GM23338 (cell line): ENCODE data around the gene POP7. TPM values are rescaled to one million over a fixed set of nuclear protein-coding genes. Genes with fewer than 3 reads are reported as not detected.

ENCODE experiments used
- ATAC-seq: fragments of 200-7000 bp; cut with Tn5 transposase; 3 replicates; pipeline ENCODE4 v1.9.1; 2020
- DNase-seq: peaks from one replicate; pipeline ENCODE4 v3.0.0-alpha.2; 2015; ENCODE audit warnings: low spot score
- H2AFZ ChIP-seq: fragments of 200-600 bp; sonication (generic); 2 replicates; pipeline ENCODE4 v1.8.0; 2016; ENCODE audit warnings: antibody characterized with exemption, mild to moderate bottlenecking, moderate library complexity
- H3F3A ChIP-seq: fragments of 200-600 bp; sonication (generic); replicated peaks from 2 replicates; pipeline ENCODE4 v1.8.0; 2017; ENCODE audit warnings: antibody characterized with exemption, mixed run types, low read depth
- H3K27ac ChIP-seq: fragments of 200-600 bp; sonication (generic); 2 replicates; pipeline ENCODE4 v1.6.1; 2016; ENCODE audit warnings: low read depth
- H3K27me3 ChIP-seq: fragments of 200-600 bp; sonication (generic); 2 replicates; pipeline ENCODE4 v1.8.0; 2016; ENCODE audit warnings: mild to moderate bottlenecking, mixed run types, moderate library complexity; ENCODE audit not compliant: insufficient read depth
- H3K36me3 ChIP-seq: fragments of 200-600 bp; sonication (generic); 2 replicates; pipeline ENCODE4 v1.8.0; 2016; ENCODE audit warnings: mild to moderate bottlenecking; ENCODE audit not compliant: insufficient read depth
- H3K4me1 ChIP-seq: fragments of 200-600 bp; sonication (generic); 2 replicates; pipeline ENCODE4 v1.8.0; 2016; ENCODE audit warnings: mild to moderate bottlenecking, moderate library complexity; ENCODE audit not compliant: insufficient read depth
- H3K4me2 ChIP-seq: fragments of 200-600 bp; sonication (generic); 2 replicates; pipeline ENCODE4 v1.7.1; 2017; ENCODE audit warnings: mixed run types
- H3K4me3 ChIP-seq: fragments of 200-600 bp; sonication (generic); 2 replicates; pipeline ENCODE4 v1.6.1; 2016; ENCODE audit warnings: mixed run types
- H3K79me2 ChIP-seq: fragments of 200-600 bp; sonication (generic); replicated peaks from 2 replicates; pipeline ENCODE4 v1.8.0; 2017; ENCODE audit warnings: mild to moderate bottlenecking; ENCODE audit not compliant: insufficient read depth
- H3K9me2 ChIP-seq: fragments of 200-600 bp; sonication (generic); 2 replicates; pipeline ENCODE4 v1.8.0; 2017; ENCODE audit not compliant: insufficient read depth
- H4K20me1 ChIP-seq: fragments of 200-600 bp; sonication (generic); replicated peaks from 2 replicates; pipeline ENCODE4 v1.8.0; 2017; ENCODE audit warnings: mild to moderate bottlenecking; ENCODE audit not compliant: insufficient read depth
- H3K27ac Mint-ChIP-seq: 2 replicates; pipeline ENCODE4 v1.8.0; 2020; ENCODE audit warnings: inconsistent platforms, mild to moderate bottlenecking, moderate library complexity, mixed read lengths
- H3K27me3 Mint-ChIP-seq: 3 replicates; pipeline ENCODE4 v1.8.0; 2022; ENCODE audit warnings: low read depth, mild to moderate bottlenecking, moderate library complexity, mixed read lengths, inconsistent platforms; ENCODE audit not compliant: insufficient read depth, poor library complexity
- H3K36me3 Mint-ChIP-seq: 3 replicates; pipeline ENCODE4 v1.8.0; 2021; ENCODE audit warnings: low read depth, mild to moderate bottlenecking, inconsistent platforms, moderate library complexity, mixed read lengths
- H3K4me1 Mint-ChIP-seq: 3 replicates; pipeline ENCODE4 v1.8.0; 2020; ENCODE audit warnings: mild to moderate bottlenecking, inconsistent platforms, mixed read lengths
- H3K4me3 Mint-ChIP-seq: 3 replicates; pipeline ENCODE4 v1.8.0; 2021; ENCODE audit warnings: moderate library complexity, mild to moderate bottlenecking, inconsistent platforms, mixed read lengths
- H3K9me3 Mint-ChIP-seq: 3 replicates; pipeline ENCODE4 v1.8.0; 2020; ENCODE audit warnings: moderate library complexity, mild to moderate bottlenecking, inconsistent platforms, mixed read lengths
- EZH2 ChIP-seq: fragments of 200-600 bp; sonication (generic); IDR thresholded peaks from one replicate; pipeline ENCODE4 v1.8.0; 2017; ENCODE audit warnings: antibody characterized with exemption, mild to moderate bottlenecking, low read depth; ENCODE audit not compliant: unreplicated experiment
- NANOG ChIP-seq: IDR thresholded peaks from 2 replicates; pipeline ENCODE4 v1.6.1; 2016; ENCODE audit warnings: antibody characterized with exemption, borderline replicate concordance
- POLR2AphosphoS5 ChIP-seq: IDR thresholded peaks from 2 replicates; pipeline ENCODE4 v1.6.1; 2016; ENCODE audit warnings: antibody characterized with exemption, low read depth
- ZNF331 ChIP-seq: fragments of 250-450 bp; sonication (Bioruptor Pico); IDR thresholded peaks from 2 replicates; pipeline ENCODE4 v1.5.0; 2020; ENCODE audit warnings: low read depth, mild to moderate bottlenecking, moderate library complexity
- ZNF462 ChIP-seq: fragments of 250-450 bp; sonication (Bioruptor Pico); IDR thresholded peaks from 2 replicates; pipeline ENCODE4 v1.5.0; 2020; ENCODE audit warnings: mild to moderate bottlenecking, moderate library complexity
- polyA plus RNA-seq: library from polyadenylated mRNA; unstranded; fragments of >200 nt; fragmentation: Nextera tagmentation; extraction: Ambion mirVana; gene quantifications from 2 replicates; pipeline ENCODE4 v1.2.1, GENCODE V29; 2016
- total RNA-seq: library from RNA; depleted of rRNA; stranded (reverse); fragments of >200 nt; shearing (Covaris generic); gene quantifications from 2 replicates; pipeline ENCODE4 v1.2.3, GENCODE V29; 2014
- TF ChIP-seq, protein P1 (sequence below), 2 experiments: fragments of 200-600 bp in 1 of 2; sonication (generic) in 1 of 2; conservative IDR thresholded peaks; 2 replicates each; pipeline versions ENCODE4 v1.5.1 to v1.6.1; 2016 to 2017; ENCODE audit warnings: antibody characterized with exemption in 2 of 2, low read depth in 2 of 2, mild to moderate bottlenecking in 2 of 2, moderate library complexity in 1 of 2

POP7 gene
- total and polyA plus RNA-seq, 2 experiments from 2014 or later = 110 to 216 TPM

DNA sequence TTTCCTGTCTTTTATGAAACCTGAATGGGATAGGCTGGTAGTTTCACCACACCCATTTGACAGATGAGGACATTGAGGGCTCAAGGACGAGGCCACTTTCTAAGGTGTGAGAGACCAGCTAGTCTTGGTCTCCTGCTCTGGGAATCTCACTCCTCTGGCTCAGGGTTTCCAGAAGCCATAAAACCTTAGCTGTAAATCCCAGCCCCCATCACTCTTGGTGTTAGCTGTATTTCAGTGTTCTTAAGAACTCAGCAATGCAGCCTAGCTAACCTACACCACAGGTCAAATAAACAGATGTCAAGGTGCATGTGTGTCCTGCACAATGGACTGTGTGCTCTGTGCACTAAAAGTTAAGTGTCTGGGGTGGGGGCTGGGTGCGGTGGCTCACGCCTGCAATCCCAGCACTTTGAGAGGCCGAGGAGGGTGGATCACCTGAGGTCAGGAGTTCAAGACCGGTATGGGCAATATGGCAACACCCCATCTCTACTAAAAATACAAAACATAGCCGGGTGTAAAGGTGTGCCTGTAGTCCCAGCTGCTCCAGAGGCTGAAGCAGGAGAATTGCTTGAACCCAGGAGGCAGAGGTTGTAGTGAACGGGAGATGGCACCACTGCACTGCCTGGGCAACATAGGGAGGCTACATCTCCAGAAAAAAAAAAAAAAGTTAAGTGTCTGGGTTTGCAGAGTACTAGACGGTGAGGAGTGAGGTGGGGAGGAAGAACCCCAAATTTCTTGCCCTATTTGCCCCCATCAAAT, 13.8 kb downstream of the POP7 start:
- H3K9me3 Mint-ChIP-seq = peaks cover 2% of the 10 kb centered on the region; the same call in 2 of the 3 replicates
- peaks cover 5% of the 10 kb centered on the region for H3K4me1 Mint-ChIP-seq
- Histone ChIP-seq H3K4me3 (peak overlapping the region; percentile 74), H3K4me2 (peak overlapping the region; percentile 88), H3K27me3 (peaks cover 38% of the 10 kb centered on the region), H3K4me1 (peaks cover 9% of the 10 kb centered on the region; the same call in 1 of the 2 replicates), H2AFZ (peak overlapping the region; percentile 93; the same call in 1 of the 2 replicates), H3F3A (peaks cover 6% of the 10 kb centered on the region; the same call in 1 of the 2 replicates), H3K27ac (no peak overlapping the region), H3K79me2 (no peaks in the 10 kb centered on the region), H3K36me3 (no peaks in the 10 kb centered on the region), H3K9me2 (no peaks in the 10 kb centered on the region), H4K20me1 (no peaks in the 10 kb centered on the region)
- TF ChIP-seq ZNF462 (CRISPR knock-in tag) (no peak), ZNF331 (CRISPR knock-in tag) (no peak), POLR2AphosphoS5 (no peak), NANOG (no peak), EZH2 (peak; percentile 38)
- TF ChIP-seq, protein P1, sequence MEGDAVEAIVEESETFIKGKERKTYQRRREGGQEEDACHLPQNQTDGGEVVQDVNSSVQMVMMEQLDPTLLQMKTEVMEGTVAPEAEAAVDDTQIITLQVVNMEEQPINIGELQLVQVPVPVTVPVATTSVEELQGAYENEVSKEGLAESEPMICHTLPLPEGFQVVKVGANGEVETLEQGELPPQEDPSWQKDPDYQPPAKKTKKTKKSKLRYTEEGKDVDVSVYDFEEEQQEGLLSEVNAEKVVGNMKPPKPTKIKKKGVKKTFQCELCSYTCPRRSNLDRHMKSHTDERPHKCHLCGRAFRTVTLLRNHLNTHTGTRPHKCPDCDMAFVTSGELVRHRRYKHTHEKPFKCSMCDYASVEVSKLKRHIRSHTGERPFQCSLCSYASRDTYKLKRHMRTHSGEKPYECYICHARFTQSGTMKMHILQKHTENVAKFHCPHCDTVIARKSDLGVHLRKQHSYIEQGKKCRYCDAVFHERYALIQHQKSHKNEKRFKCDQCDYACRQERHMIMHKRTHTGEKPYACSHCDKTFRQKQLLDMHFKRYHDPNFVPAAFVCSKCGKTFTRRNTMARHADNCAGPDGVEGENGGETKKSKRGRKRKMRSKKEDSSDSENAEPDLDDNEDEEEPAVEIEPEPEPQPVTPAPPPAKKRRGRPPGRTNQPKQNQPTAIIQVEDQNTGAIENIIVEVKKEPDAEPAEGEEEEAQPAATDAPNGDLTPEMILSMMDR (conservative IDR thresholded peaks at IDR 0.05; ENCODE audit: low read depth in 2 of 2) = peak; percentile 23 to 50; a peak in 2 of 4 replicates
- no peaks in the 10 kb centered on the region for H3K36me3 Mint-ChIP-seq
- no peak for DNase-seq
- H3K27me3 Mint-ChIP-seq = peaks cover 40% of the 10 kb centered on the region
- peak overlapping the region; percentile 70 for H3K4me3 Mint-ChIP-seq
- peak; percentile 27 for ATAC-seq
- H3K27ac Mint-ChIP-seq = no peak overlapping the region
